OCI-LY7 (cell line): ENCODE data around the gene CIAO3.

Source experiments
- CTCF ChIP-seq: fragments of 200-600 bp; sonication (generic); conservative IDR thresholded peaks from 2 replicates; pipeline ENCODE4 v1.5.1; 2014; ENCODE audit warnings: mild to moderate bottlenecking, antibody characterized with exemption, low read length, moderate library complexity, mixed read lengths
- EZH2phosphoT487 ChIP-seq: fragments of 200-600 bp; sonication (generic); IDR thresholded peaks from 2 replicates; pipeline ENCODE4 v1.6.1; 2018; ENCODE audit warnings: low read depth, borderline replicate concordance, mild to moderate bottlenecking, mixed run types, antibody characterized with exemption, low read length, moderate library complexity, mixed read lengths

- peak; percentile 54; the same call in 1 of the 2 replicates for TF ChIP-seq CTCF
- no peak for TF ChIP-seq EZH2phosphoT487
These were observed 54.8 kb downstream of the CIAO3 start for GRCh38 chr16:685967-686366.
